ENCODE measurements around the gene CEP68. TPM values are rescaled to one million over a fixed set of nuclear protein-coding genes. Genes with fewer than 3 reads are reported as not detected.
"Not testable (repeated sequence)": the region's sequence is repeated elsewhere in the genome, so short reads cannot be mapped to it uniquely, and the experiment has no call there.

CEP68 gene
- total and polyA plus RNA-seq, 8 donors: 4.4 to 13.2 (median 10.1) TPM

GRCh38 chr2:65128297-65129190, 72.3 kb downstream of the CEP68 start:
- FAIRE-seq (no peak), DNase-seq (peak in 4 of 6 donors; percentile 67 to 80 (median 72)), ATAC-seq (peak; percentile 3 to 14 (median 8))
- Histone ChIP-seq H3K36me3 (no peaks in the 10 kb centered on the region), H3K27me3 (no peaks in the 10 kb centered on the region), H3K27ac (peak overlapping the region; percentile 86 to 98 (median 96)), H3K4me1 (peaks cover 15 to 44% (median 22%) of the 10 kb centered on the region in 3 donors), H3K9me3 (no peaks in the 10 kb centered on the region), H3K4me3 (peak overlapping the region; percentile 67 to 89 (median 76))
- no peak for TF ChIP-seq CTCF (IDR thresholded peaks at IDR 0.05)
- 3 to 5% methylated on average over 8 of the region's 8 CpGs for WGBS, 2 donors
- intact Hi-C loops (cut with DNase I): loop anchor here in 1 of 3 donors (10.0 kb wide), 1 partner anchor 54 kb away; no protein-coding TSS in a partner anchor

- ATAC-seq: peak; percentile 27 to 44 (median 30)
- DNase-seq: peak in 3 of 6 donors; percentile 54 to 83 (median 57)
- no peak for FAIRE-seq
- WGBS, 2 donors: 0 to 1% methylated on average over 18 to 29 of the region's 29 CpGs
- TF ChIP-seq CTCF (IDR thresholded peaks at IDR 0.05): no peak
- Histone ChIP-seq H3K4me1 (peaks cover 13 to 39% (median 16%) of the 10 kb centered on the region in 3 donors), H3K4me3 (peak overlapping the region; percentile 67 to 89 (median 76)), H3K36me3 (no peaks in the 10 kb centered on the region), H3K9me3 (no peaks in the 10 kb centered on the region), H3K27me3 (no peaks in the 10 kb centered on the region), H3K27ac (peak overlapping the region; percentile 86 to 98 (median 96))
- intact Hi-C loops (cut with DNase I): loop anchor here in 1 of 3 donors (10.0 kb wide), 1 partner anchor 55 kb away; no protein-coding TSS in a partner anchor
These were observed 73.1 kb downstream of the CEP68 start for GRCh38 chr2:65129286-65129825.

- peak; percentile 90 for FAIRE-seq
- Histone ChIP-seq H3K4me3 (peak within 1 kb of the TSS; percentile 67 to 89 (median 76)), H3K9me3 (no peaks in the 10 kb centered on the region), H3K36me3 (no peaks in the 10 kb centered on the region), H3K27me3 (no peaks in the 10 kb centered on the region), H3K27ac (peak within 1 kb of the TSS; percentile 95 to 98 (median 97)), H3K4me1 (peaks cover 6 to 32% (median 11%) of the 10 kb centered on the region in 3 donors)
- peak; percentile 98 to 100 (median 100) for DNase-seq
- intact Hi-C loops (cut with DNase I): loop anchor here in 1 of 3 donors (10.0 kb wide), 1 partner anchor 55 kb away; no protein-coding TSS in a partner anchor
- peak in 2 of 4 donors; percentile 21 to 48 for TF ChIP-seq CTCF (IDR thresholded peaks at IDR 0.05)
- WGBS, 2 donors: 1% methylated on average over 49 to 76 of the region's 76 CpGs
- peak; percentile 85 to 93 (median 90) for ATAC-seq
These were observed 73.8 kb downstream of the CEP68 start, which contains the start of gene RAB1A for GRCh38 chr2:65129826-65130663. Gene RAB1A (minus strand): TSS chr2:65130106. CDS start chr2:65129915, 191 bp downstream.

- intact Hi-C loops (cut with DNase I): no loop called here
- FAIRE-seq (no peak), DNase-seq (no peak)
These were observed 74.5 kb downstream of the CEP68 start for GRCh38 chr2:65130664-65131175.

GRCh38 chr2:65132930-65133329, 76.7 kb downstream of the CEP68 start:
- H3K27ac ChIP-seq; H3K4me3 ChIP-seq; H3K27me3 ChIP-seq; ATAC-seq; FAIRE-seq; H3K9me3 ChIP-seq; DNase-seq; H3K36me3 ChIP-seq; H3K4me1 ChIP-seq; intact Hi-C loops (cut with DNase I): not testable (repeated sequence)
- 88 to 90% methylated on average over 15 of the region's 15 CpGs for WGBS, 2 donors

More at GRCh38 chr2:65130664-65131175, 74.5 kb downstream of the CEP68 start:
- 7 to 8% methylated on average over 17 to 19 of the region's 19 CpGs for WGBS, 2 donors
- H3K36me3 ChIP-seq: no peaks in the 10 kb centered on the region
- peak overlapping the region; percentile 95 to 98 (median 97) for H3K27ac ChIP-seq
- peak overlapping the region; percentile 16 to 89 (median 76) for H3K4me3 ChIP-seq
- peak; percentile 40 to 60 (median 56) for ATAC-seq
- H3K4me1 ChIP-seq: peaks cover 4 to 25% (median 4%) of the 10 kb centered on the region in 3 donors
- no peak for TF ChIP-seq CTCF (IDR thresholded peaks at IDR 0.05)
- no peaks in the 10 kb centered on the region for H3K27me3 ChIP-seq
- no peaks in the 10 kb centered on the region for H3K9me3 ChIP-seq
